ENCODE measurements around the gene PRPSAP1.

DNA sequence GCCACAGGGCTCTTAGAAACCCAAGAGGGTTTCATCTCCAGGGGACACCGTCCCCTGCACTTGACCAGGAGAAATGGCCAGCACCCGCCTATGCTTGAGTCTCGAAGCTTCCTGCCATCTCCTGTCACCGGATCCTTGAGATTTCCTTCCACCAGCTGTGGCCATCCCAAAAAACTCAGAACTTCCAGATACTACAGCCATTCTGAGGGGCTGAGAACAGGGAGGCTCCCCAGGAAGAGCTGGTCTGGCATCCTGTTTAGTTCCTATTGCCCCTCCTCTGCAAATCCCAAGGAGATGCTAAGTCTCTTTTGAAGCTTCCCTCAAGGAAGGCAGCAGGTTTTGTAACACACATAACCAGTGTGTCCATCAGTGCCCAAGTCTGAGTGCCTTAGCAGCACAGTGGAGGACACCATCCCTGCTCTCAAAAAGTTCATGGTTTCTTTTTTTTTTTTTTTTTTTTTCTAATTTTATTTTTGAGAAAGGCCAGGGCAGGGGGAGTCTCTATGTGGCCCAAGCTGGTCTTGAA, 86.6 kb downstream of the PRPSAP1 start:
- no peak for TF ChIP-seq PPARA (CRISPR knock-in tag; IDR thresholded peaks at IDR 0.05; ENCODE audit: borderline replicate concordance)
- TF ChIP-seq BACH2 (CRISPR knock-in tag; IDR thresholded peaks at IDR 0.05; ENCODE audit: borderline replicate concordance): no peak

Measured in SK-N-SH treated with all-trans-retinoic acid at 6 μM for 48 hours (cell line).